Sigmoid colon (tissue), 7 donors: Measurements from ENCODE around the gene WSB2. TPM values are rescaled to one million over a fixed set of nuclear protein-coding genes. Genes with fewer than 3 reads are reported as not detected.

Experiments
- DNase-seq: peaks from one replicate; pipeline ENCODE4 v3.0.0-alpha.2; 2019
- H3K27ac ChIP-seq, 4 donors: fragments of 200-600 bp; sonication (generic); one replicate each; pipeline ENCODE4 v1.5.1; 2016 to 2019; ENCODE audit warnings: mild to moderate bottlenecking in 1 of 4
- H3K27me3 ChIP-seq, 3 donors: fragments of 200-600 bp; sonication (generic); one replicate each; pipeline ENCODE4 v1.5.1; 2019; ENCODE audit warnings: mild to moderate bottlenecking in 1 of 3
- H3K36me3 ChIP-seq, 4 donors: fragments of 200-600 bp; sonication (generic); one replicate each; pipeline ENCODE4 v1.5.1; 2016 to 2019
- H3K4me1 ChIP-seq, 4 donors: fragments of 200-600 bp; sonication (generic); one replicate each; pipeline ENCODE4 v1.5.1; 2017 to 2019
- H3K4me3 ChIP-seq, 4 donors: fragments of 200-600 bp; sonication (generic); one replicate each; pipeline ENCODE4 v1.5.1; 2017 to 2019; ENCODE audit warnings: mild to moderate bottlenecking in 2 of 4, moderate library complexity in 1 of 4
- H3K9me3 ChIP-seq, 4 donors: fragments of 200-600 bp in 3 of 4; sonication (generic) in 3 of 4; one replicate each; pipeline versions ENCODE4 v1.5.1 to v1.6.1; 2013 to 2019
- EP300 ChIP-seq, 4 donors: sonication (generic); formaldehyde crosslinking; IDR thresholded peaks; one replicate each; pipeline ENCODE4 v1.6.1; 2017; ENCODE audit warnings: antibody characterized with exemption in 4 of 4
- POLR2A ChIP-seq, 2 donors: fragments of 450-650 bp; IDR thresholded peaks; one replicate each; pipeline ENCODE4 v1.6.1; 2016; ENCODE audit warnings: antibody characterized with exemption in 2 of 2, mild to moderate bottlenecking in 2 of 2, moderate library complexity in 2 of 2
- POLR2AphosphoS5 ChIP-seq, 4 donors: sonication (generic); formaldehyde crosslinking; IDR thresholded peaks; one replicate each; pipeline ENCODE4 v1.6.1; 2017; ENCODE audit warnings: antibody characterized with exemption in 4 of 4
- WGBS, 2 donors: extraction: QIAGEN DNeasy Blood & Tissue Kit; methylation state at CpG; one replicate each; pipeline ENCODE4 v1.1.7; 2013; 5-methylcytosine and 5-hydroxymethylcytosine counted together
- intact Hi-C: fragments of 100-400 bp; cut with DNase I; formaldehyde crosslinking; loops from one replicate; pipeline ENCODE4 v1.15.1; 2023
- polyA plus RNA-seq, 3 donors: library from polyadenylated mRNA; stranded (reverse); fragments of 200-250 nt; gene quantifications; one replicate each; pipeline ENCODE4 v1.2.3, GENCODE V29; 2013
- total RNA-seq, 4 donors: library from RNA; depleted of rRNA; stranded (reverse); fragments of >200 nt; gene quantifications; one replicate each; pipeline ENCODE4 v1.1.0, GENCODE V29; 2016
- TF ChIP-seq, protein P1 (sequence below), 4 experiments: fragments of 450-650 bp in 3 of 4; fragments of 200-600 bp in 1 of 4; IDR thresholded peaks; one replicate each; pipeline ENCODE4 v1.5.1; 2016 to 2019; ENCODE audit warnings: antibody characterized with exemption in 4 of 4, mild to moderate bottlenecking in 3 of 4, moderate library complexity in 2 of 4
- donor health status: healthy with polysubstance abuse.
- donor health status: Bipolar disorder and iron deficiency.
- donor health status: healthy.

Gene WSB2
- total and polyA plus RNA-seq, 7 donors: 50.2 to 160 (median 60.3) TPM

DNA sequence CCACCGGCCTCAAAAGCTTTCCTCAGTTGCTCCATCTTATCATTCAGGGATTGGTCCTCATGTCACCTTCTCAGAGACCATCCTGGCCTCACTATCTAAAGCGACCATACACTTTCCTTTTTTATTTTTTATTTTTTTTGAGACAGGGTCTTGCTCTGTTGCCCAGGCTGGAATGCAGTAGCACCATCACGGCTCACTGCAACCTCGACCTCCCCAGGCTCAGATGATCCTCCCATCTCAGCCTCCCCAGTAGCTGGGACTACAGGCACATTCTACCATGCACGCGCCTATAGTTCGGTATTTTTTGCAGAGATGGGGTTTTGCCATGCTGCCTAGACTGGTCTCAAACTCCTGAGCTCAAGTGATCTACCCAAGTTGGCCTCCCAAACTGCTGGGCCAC is 2.8 kb downstream of the WSB2 start:
- TF ChIP-seq POLR2AphosphoS5 (IDR thresholded peaks at IDR 0.05): no peak
- intact Hi-C loops: no loop called here
- no peaks in the 10 kb centered on the region for H3K27me3 ChIP-seq
- peaks cover 0 to 40% (median 34%) of the 10 kb centered on the region in 4 donors for H3K4me1 ChIP-seq
- no peak overlapping the region for H3K4me3 ChIP-seq
- H3K27ac ChIP-seq: no peak overlapping the region
- WGBS, 2 donors: 95 to 96% methylated on average over 7 of the region's 7 CpGs
- H3K9me3 ChIP-seq: no peaks in the 10 kb centered on the region
- H3K36me3 ChIP-seq: no peaks in the 10 kb centered on the region
- DNase-seq: no peak

DNA sequence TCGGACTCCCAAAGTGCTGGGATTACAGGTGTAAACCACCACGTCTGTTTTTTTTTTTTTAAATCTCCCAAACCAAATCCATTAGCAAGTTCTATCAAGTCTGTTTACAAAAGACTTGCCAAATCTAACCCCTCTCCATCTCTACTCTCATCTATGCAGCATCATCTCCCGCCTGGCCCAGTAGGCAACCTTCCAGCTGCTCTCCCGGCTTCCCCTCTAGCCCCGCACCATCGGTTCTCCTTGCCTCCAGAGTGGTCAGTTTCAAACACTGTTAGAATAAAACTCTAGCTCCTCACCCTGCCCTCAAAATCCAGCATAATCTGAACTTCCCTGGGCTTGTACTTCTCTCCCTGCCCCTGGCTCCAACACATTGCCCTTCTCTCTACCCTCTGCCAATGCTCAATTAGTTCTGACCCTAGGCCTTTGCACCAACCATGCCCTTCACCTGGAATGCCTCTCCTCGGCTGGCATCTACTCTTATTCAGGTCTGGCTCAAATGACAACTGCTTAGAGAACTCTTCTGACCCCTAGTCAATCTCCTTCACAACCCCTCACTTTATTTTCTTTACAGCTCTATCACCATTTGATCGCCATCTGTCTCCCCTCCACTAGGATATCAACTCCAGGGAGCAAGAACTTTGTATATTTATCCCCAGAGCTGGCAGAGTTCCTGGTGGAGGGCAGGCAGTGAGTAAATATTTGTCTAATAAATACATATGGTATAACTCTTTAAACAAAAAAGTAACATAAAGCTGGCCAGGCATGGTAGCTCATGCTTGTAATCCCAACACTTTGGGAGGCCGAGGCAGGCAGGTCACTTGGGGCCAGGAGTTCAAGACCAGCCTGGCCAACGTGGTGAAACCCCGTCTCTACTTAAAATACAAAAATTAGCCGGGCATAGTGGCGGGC is 4.9 kb downstream of the WSB2 start:
- H3K27me3 ChIP-seq: no peaks in the 10 kb centered on the region
- no peak for DNase-seq
- peak overlapping the region in 2 of 4 donors; percentile 25 to 26 for H3K27ac ChIP-seq
- H3K36me3 ChIP-seq: peaks cover 0 to 12% (median 2%) of the 10 kb centered on the region in 4 donors
- TF ChIP-seq POLR2AphosphoS5 (IDR thresholded peaks at IDR 0.05): no peak
- TF ChIP-seq POLR2A (IDR thresholded peaks at IDR 0.05): no peak
- no peak for TF ChIP-seq EP300 (IDR thresholded peaks at IDR 0.05)
- TF ChIP-seq, protein P1, sequence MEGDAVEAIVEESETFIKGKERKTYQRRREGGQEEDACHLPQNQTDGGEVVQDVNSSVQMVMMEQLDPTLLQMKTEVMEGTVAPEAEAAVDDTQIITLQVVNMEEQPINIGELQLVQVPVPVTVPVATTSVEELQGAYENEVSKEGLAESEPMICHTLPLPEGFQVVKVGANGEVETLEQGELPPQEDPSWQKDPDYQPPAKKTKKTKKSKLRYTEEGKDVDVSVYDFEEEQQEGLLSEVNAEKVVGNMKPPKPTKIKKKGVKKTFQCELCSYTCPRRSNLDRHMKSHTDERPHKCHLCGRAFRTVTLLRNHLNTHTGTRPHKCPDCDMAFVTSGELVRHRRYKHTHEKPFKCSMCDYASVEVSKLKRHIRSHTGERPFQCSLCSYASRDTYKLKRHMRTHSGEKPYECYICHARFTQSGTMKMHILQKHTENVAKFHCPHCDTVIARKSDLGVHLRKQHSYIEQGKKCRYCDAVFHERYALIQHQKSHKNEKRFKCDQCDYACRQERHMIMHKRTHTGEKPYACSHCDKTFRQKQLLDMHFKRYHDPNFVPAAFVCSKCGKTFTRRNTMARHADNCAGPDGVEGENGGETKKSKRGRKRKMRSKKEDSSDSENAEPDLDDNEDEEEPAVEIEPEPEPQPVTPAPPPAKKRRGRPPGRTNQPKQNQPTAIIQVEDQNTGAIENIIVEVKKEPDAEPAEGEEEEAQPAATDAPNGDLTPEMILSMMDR (IDR thresholded peaks at IDR 0.05): no peak
- H3K4me3 ChIP-seq: no peak overlapping the region
- H3K4me1 ChIP-seq: peaks cover 0 to 49% (median 43%) of the 10 kb centered on the region in 4 donors
- intact Hi-C loops: no loop called here
- H3K9me3 ChIP-seq: no peaks in the 10 kb centered on the region
- 56 to 74% methylated on average over 13 of the region's 13 CpGs for WGBS, 2 donors

DNA sequence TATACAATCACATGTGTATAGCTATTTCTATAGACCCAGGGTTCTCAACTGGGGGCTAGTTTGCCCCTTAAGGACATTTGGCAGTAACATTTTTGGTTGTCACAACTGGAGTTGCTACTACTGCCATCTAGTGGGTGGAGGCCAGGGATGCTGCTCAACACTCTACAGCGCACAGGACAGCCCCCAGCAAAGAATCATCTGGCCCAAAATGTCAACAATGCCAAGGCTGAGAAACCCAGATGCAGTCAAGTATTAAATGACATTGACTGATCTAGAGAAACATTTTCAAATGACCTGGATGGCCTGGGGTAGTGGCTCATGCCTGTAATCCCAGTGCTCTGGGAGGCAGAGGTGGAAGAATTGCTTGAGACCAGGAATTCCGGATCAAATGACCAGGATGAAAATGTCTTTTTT is 5.8 kb downstream of the WSB2 start:
- peaks cover 0 to 22% (median 4%) of the 10 kb centered on the region in 4 donors for H3K36me3 ChIP-seq
- H3K4me1 ChIP-seq: peaks cover 0 to 47% (median 42%) of the 10 kb centered on the region in 4 donors
- no peak for TF ChIP-seq POLR2AphosphoS5 (IDR thresholded peaks at IDR 0.05)
- TF ChIP-seq, protein P1 (IDR thresholded peaks at IDR 0.05): peak in 2 of 4 experiments; percentile 27 to 52
- TF ChIP-seq POLR2A (IDR thresholded peaks at IDR 0.05): no peak
- intact Hi-C loops: no loop called here
- no peaks in the 10 kb centered on the region for H3K9me3 ChIP-seq
- H3K27ac ChIP-seq: peak overlapping the region in 2 of 4 donors; percentile 14 to 32
- no peak overlapping the region for H3K4me3 ChIP-seq
- 69 to 82% methylated on average over 2 of the region's 2 CpGs for WGBS, 2 donors
- no peak for DNase-seq
- no peaks in the 10 kb centered on the region for H3K27me3 ChIP-seq

DNA sequence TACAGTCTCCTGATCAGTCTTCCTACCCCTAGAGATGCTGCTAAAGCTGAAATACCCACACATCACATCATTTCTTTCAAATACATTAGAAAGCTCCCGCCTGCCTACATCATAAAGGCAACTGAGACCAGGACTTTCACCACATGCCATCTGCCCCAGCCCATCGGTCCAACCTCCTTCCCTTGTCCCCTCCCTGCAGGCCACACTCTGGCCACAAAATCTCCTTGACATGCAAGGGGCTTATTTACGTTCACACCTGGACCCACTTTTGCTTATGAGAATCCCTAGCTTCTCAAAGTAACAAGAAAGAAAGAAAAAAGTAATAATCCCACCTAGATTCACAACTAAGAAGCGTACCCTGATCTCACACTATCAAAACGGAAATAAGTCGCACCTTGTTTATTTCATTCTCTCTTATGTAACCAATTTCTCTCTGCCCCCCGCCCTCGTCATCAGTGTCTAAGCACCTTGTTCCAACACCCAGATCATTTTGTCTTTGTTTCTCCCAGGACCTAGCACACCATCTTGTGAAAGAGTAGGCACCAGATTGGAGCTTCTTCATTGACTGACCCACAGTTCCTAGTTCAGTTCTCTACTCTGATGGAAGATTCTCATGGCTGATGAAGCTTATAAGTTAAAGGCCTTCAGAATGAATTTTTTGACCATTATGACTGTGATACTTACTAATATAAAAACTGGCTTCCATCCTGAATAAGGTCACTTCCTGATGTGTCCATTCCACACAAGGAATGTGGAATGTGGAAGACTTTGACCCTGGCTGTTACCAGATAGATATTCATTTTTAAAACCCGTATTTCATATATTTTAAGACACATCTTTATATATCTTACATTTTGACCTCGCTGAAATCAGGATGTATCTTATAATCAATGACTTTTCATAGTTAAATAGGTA is 7.7 kb downstream of the WSB2 start:
- H3K4me3 ChIP-seq: no peak overlapping the region
- no peaks in the 10 kb centered on the region for H3K27me3 ChIP-seq
- peaks cover 0 to 40% (median 4%) of the 10 kb centered on the region in 4 donors for H3K36me3 ChIP-seq
- intact Hi-C loops: no loop called here
- H3K27ac ChIP-seq: peak overlapping the region; percentile 65 to 75 (median 73)
- peaks cover 0 to 34% (median 30%) of the 10 kb centered on the region in 4 donors for H3K4me1 ChIP-seq
- 73 to 88% methylated on average over 10 of the region's 10 CpGs for WGBS, 2 donors
- DNase-seq: no peak
- no peaks in the 10 kb centered on the region for H3K9me3 ChIP-seq
- TF ChIP-seq POLR2A (IDR thresholded peaks at IDR 0.05): no peak
- TF ChIP-seq POLR2AphosphoS5 (IDR thresholded peaks at IDR 0.05): no peak
- no peak for TF ChIP-seq EP300 (IDR thresholded peaks at IDR 0.05)

DNA sequence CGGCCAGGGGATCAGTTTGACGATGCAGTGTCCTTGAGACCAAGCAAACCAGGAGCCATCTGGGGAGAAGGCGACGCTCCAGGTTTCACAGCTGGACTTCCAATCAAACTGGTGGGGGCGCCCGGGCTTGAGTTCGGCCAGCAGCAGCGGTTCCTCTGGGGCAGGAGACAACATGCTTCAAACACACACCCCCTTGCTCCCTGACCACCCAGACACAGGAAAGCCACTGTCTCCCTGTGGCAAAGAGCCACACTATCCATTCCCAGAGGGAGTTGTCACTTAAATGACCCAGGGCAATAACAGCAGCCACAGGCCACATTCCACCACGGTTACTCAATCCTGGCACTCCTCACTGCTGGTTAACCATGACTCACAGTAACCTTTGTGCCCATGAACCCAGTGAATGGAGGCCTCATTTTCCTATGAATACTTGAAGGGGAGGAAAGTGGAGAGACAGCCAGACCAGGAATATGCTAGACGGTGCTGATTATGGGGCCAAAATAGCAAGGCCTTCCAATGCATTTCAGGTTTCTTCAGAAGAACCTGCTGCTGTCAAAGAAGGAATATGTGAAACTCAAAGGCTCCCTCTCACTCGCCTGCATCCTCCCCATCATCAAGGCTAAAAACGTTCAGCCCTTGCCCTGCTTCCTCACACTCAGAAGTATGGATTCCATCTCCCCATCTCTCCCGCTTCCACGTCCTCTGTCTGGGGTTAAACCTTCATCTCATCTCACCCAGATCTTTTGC is 8.5 kb downstream of the WSB2 start:
- Histone ChIP-seq H3K27ac (peak overlapping the region; percentile 65 to 75 (median 73)), H3K4me3 (no peak overlapping the region), H3K36me3 (peaks cover 0 to 47% (median 4%) of the 10 kb centered on the region in 4 donors), H3K27me3 (no peaks in the 10 kb centered on the region), H3K4me1 (peaks cover 0 to 34% (median 30%) of the 10 kb centered on the region in 4 donors), H3K9me3 (no peaks in the 10 kb centered on the region)
- TF ChIP-seq, protein P1 (IDR thresholded peaks at IDR 0.05): no peak
- TF ChIP-seq POLR2AphosphoS5 (IDR thresholded peaks at IDR 0.05): peak; percentile 38 to 73 (median 71)
- TF ChIP-seq EP300 (IDR thresholded peaks at IDR 0.05): no peak
- no peak for TF ChIP-seq POLR2A (IDR thresholded peaks at IDR 0.05)
- peak; percentile 88 for DNase-seq
- 16 to 59% methylated on average over 14 of the region's 14 CpGs for WGBS, 2 donors
- intact Hi-C loops: no loop called here
